ENCODE results near the gene TSPAN9. TPM values are rescaled to one million over a fixed set of nuclear protein-coding genes. Genes with fewer than 3 reads are reported as not detected.

The TSPAN9 gene
- total and polyA plus RNA-seq, 10 of the 15 experiments (the other 5 are each of a cell fraction or from before 2014, with no cell fraction given) = 0.03 to 1.0 (median 0.12) TPM; not detected in 5

GRCh38 chr12:3176754-3177153, 99.6 kb downstream of the TSPAN9 start (continued):
- TF ChIP-seq MEF2B (IDR thresholded peaks at IDR 0.05; ENCODE audit: partially characterized antibody, poor library complexity, severe bottlenecking) (no peak), RAD51 (IDR thresholded peaks at IDR 0.05) (no peak)

GRCh38 chr12:3177778-3178425, 100.7 kb downstream of the TSPAN9 start:
- no peak for FAIRE-seq
- RAD21 ChIA-PET (ENCODE audit: unreplicated experiment) = no interaction called here
- H3K79me2 ChIP-seq (ENCODE audit: control insufficient read depth, insufficient read depth, low read length) = no peaks in the 10 kb centered on the region
- no peak overlapping the region for H3K27ac ChIP-seq (ENCODE audit: control insufficient read depth, insufficient read depth)
- peaks cover 4 to 6% of the 10 kb centered on the region in 2 experiments; a peak in 2 of 4 replicates for H3K27me3 ChIP-seq (replicated peaks in 1 of 2; ENCODE audit: control insufficient read depth in 2 of 2, insufficient read depth in 2 of 2, low read length in 1 of 2)
- ATAC-seq = peak; percentile 30; the same call in 2 of the 3 replicates
- H3K36me3 ChIP-seq (ENCODE audit: control insufficient read depth in 2 of 2, insufficient read depth in 2 of 2, low read length in 1 of 2) = no peaks in the 10 kb centered on the region
- H2AFZ ChIP-seq (ENCODE audit: control insufficient read depth, low read depth, low read length) = no peak overlapping the region
- no peak for DNase-seq (ENCODE audit: low read depth, low spot score)
- no TSS peak for BruUV-seq (replicated peaks)
- no peak overlapping the region for H3K4me3 ChIP-seq
- no peak overlapping the region for H3K4me2 ChIP-seq (ENCODE audit: control insufficient read depth, insufficient read depth)
- peak; percentile 68; the same call in 1 of the 3 replicates for TF ChIP-seq POU2F2 (IDR thresholded peaks at IDR 0.05; ENCODE audit: borderline replicate concordance, low read depth, low read length)
- peak; percentile 44; the same call in 1 of the 2 replicates for TF ChIP-seq ZNF384 (IDR thresholded peaks at IDR 0.05; ENCODE audit: borderline replicate concordance, low read depth, low read length)
- TF ChIP-seq TARDBP (IDR thresholded peaks at IDR 0.05; ENCODE audit: borderline replicate concordance) = no peak
- no peaks in the 10 kb centered on the region for H4K20me1 ChIP-seq (ENCODE audit: control insufficient read depth, insufficient read depth)
- H3K4me1 ChIP-seq (ENCODE audit: control insufficient read depth, insufficient read depth, low read length) = no peaks in the 10 kb centered on the region
- no peak overlapping the region for H3K9ac ChIP-seq (ENCODE audit: control insufficient read depth, insufficient read depth, low read length)
- in situ Hi-C loops (cut with MboI) (no loop called here), intact Hi-C loops (cut with micrococcal nuclease; ENCODE audit: unreplicated experiment) (no loop called here)
- POLR2A ChIA-PET = no interaction called here
- CTCF ChIA-PET = no interaction called here
- 12% methylated on average over 18 of the region's 18 CpGs for WGBS (ENCODE audit: insufficient coverage, insufficient replicate concordance, low lambda C conversion rate, missing lambda C conversion rate)
- no peaks in the 10 kb centered on the region for H3K9me3 ChIP-seq (replicated peaks; ENCODE audit: control insufficient read depth, insufficient read depth, low read length)
- SMC1A ChIA-PET (ENCODE audit: uncharacterized antibody, unreplicated experiment) = no interaction called here
